Measurements from ENCODE around the gene SEC14L1.

Gene SEC14L1

DNA sequence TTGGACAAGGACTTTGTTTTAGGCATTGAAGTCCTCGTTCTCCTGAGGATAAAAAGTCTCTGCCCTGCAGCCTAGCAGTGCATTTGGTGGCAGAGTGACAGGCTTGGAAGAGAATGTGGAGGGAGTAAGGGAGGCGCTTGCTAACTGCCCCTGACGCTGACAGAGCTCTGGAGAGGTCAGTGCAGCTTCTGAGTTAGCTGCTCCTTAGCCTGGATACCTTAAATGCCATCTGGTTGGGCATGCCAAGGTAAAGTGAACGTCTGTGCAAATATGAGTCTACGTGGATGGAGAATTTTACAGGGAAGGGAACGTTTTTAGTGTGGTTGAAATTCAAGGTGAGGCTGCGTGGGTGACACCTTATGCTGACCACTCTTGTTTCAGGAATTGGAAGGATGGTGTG is 44.4 kb downstream of the SEC14L1 start:
- TF ChIP-seq, protein P1, sequence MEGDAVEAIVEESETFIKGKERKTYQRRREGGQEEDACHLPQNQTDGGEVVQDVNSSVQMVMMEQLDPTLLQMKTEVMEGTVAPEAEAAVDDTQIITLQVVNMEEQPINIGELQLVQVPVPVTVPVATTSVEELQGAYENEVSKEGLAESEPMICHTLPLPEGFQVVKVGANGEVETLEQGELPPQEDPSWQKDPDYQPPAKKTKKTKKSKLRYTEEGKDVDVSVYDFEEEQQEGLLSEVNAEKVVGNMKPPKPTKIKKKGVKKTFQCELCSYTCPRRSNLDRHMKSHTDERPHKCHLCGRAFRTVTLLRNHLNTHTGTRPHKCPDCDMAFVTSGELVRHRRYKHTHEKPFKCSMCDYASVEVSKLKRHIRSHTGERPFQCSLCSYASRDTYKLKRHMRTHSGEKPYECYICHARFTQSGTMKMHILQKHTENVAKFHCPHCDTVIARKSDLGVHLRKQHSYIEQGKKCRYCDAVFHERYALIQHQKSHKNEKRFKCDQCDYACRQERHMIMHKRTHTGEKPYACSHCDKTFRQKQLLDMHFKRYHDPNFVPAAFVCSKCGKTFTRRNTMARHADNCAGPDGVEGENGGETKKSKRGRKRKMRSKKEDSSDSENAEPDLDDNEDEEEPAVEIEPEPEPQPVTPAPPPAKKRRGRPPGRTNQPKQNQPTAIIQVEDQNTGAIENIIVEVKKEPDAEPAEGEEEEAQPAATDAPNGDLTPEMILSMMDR (IDR thresholded peaks at IDR 0.05; ENCODE audit: low read depth, low read length) = no peak
- H3K4me3 ChIP-seq (replicated peaks in 1 of 2; ENCODE audit: low read depth in 2 of 2, low read length in 2 of 2) = no peak overlapping the region

DNA sequence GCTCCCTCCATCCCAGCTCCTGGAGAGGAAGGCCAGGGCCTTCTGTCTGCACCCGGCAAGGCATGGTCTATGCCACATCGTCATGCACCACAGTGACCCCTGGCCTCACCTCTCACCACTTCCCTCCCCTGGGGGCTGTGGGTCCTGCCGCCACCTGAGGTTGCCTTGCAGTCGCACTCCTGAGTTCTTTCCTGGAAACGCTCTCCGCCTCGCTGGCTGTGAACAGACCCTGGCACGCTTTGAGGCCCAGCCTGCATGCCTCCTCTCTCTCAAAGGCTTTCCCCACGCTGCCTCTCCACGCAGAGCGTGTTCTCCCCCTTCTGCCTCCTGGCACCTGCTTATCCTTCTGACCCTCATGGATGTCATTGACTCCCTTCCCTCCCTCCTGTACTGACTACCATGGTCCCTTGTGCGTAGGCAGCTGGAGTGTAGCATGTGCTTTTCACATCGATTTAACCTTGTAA is 45.4 kb downstream of the SEC14L1 start:
- no peak for DNase-seq (ENCODE audit: low read depth in 2 of 2)
- TF ChIP-seq, protein P1 (IDR thresholded peaks at IDR 0.05; ENCODE audit: low read depth, low read length) = no peak
- H3K4me3 ChIP-seq (replicated peaks in 1 of 2; ENCODE audit: low read depth in 2 of 2, low read length in 2 of 2) = no peak overlapping the region

More for the DNA sequence above, 44.4 kb downstream of the SEC14L1 start:
- DNase-seq (ENCODE audit: low read depth in 2 of 2) = no peak

DNA sequence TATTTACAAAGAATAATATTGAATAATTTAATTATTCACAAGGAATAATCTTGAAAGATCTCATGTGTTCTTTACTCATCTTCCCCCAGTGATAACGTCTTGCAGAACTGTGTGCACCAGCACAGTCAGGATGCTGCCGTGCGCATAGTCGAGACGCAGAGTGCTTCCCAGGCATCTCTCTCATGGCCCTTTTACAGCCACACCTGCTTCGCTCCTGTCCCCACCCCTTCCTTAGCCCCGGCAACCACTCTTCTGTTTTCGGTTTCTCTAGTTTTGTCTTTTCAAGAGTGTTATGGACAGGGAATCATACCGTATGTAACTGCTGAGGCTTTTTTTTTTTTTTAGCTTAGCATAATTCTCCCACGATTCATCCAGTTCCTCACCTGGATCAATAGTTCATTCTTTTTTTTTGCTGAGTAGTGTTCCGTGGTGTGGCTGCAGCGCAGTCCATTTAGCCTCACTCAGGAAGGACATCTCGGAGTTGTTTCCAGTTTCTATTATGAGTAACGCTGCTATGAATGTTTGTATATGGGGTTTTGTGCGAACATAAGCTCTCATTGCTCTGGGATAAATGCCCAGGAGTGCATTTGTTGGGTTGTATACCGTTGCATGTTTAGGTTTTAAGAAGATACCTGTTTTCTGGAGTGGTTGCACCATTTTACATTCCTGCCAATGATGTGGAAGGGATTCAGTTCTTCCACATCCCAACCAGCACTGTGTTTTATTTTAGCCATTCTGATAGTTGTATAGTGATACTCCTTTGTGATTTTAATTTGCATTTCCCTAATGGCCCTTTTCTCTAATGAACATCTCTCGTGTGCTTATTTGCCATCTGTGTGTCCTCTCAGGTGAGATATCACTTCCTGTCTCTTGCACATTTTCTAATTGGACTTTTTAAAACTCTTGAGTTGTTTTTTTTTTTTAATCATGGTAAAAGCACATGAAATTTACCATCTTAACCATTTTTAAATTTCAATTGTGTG is 47.6 kb downstream of the SEC14L1 start:
- TF ChIP-seq, protein P1 (IDR thresholded peaks at IDR 0.05; ENCODE audit: low read depth, low read length) = no peak
- DNase-seq (ENCODE audit: low read depth in 2 of 2) = peak in 1 of 2 donors; percentile 60
- no peak overlapping the region for H3K4me3 ChIP-seq (replicated peaks in 1 of 2; ENCODE audit: low read depth in 2 of 2, low read length in 2 of 2)

DNA sequence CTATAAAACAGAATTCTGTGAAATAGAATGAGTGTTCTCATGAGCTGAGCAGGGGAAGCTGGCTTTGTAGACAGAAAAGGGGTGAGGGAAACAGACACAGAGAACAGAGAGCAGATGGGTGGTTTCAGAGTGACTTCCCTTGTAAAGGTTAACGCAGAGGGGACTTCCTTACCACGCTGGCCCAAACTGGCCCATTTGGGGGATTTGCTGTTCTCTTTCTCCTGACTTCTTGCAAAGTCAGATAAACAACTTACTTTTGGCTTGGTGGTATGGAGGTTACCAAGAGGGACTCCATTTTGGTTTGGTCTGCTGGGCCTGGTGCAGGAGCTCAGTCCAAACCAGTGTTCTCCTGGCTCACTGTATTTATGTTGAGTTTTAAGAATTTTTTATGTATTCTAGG is 48.4 kb downstream of the SEC14L1 start:
- no peak for DNase-seq (ENCODE audit: low read depth in 2 of 2)
- TF ChIP-seq, protein P1 (IDR thresholded peaks at IDR 0.05; ENCODE audit: low read depth, low read length) = no peak
- no peak overlapping the region for H3K4me3 ChIP-seq (replicated peaks in 1 of 2; ENCODE audit: low read depth in 2 of 2, low read length in 2 of 2)

DNA sequence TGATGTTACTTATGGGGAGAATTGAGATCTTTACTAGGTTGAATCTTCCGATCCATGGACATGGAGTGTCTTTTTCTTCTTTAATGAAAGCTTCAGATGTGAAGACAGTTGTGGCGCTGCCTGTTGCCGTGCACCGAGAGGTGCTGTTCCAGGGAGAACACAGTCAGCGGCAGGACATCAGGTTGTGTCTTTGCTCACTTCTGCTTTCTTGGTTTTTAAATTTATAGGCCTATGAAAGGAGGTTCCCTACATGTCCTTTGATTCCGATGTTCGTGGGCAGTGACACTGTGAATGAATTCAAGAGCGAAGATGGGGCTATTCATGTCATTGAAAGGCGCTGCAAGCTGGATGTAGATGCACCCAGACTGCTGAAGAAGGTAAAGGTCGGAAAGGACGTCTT is 49.8 kb downstream of the SEC14L1 start:
- H3K4me3 ChIP-seq (replicated peaks in 1 of 2; ENCODE audit: low read depth in 2 of 2, low read length in 2 of 2) = no peak overlapping the region
- no peak for DNase-seq (ENCODE audit: low read depth in 2 of 2)
- TF ChIP-seq, protein P1 (IDR thresholded peaks at IDR 0.05; ENCODE audit: low read depth, low read length) = no peak

DNA sequence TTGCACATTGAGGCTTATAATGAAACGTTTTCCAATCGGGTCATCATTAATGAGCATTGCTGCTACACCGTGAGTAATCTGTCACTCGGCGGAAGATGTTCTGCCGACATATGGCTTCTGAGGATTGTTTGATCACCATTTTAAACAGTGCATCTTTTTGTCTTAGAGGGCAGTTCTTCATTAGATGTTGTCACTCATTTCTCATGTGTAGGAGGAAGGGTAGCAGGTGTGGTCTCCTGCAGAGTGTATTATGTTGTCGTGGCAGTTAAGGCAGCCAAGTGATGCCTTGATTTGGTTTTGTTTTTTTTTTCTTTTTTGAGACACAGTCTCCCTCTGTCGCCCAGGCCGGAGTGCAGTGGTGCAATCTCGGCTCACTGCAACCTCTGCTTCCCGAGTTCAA is 50.5 kb downstream of the SEC14L1 start:
- TF ChIP-seq, protein P1 (IDR thresholded peaks at IDR 0.05; ENCODE audit: low read depth, low read length) = no peak
- DNase-seq (ENCODE audit: low read depth in 2 of 2) = no peak
- no peak overlapping the region for H3K4me3 ChIP-seq (replicated peaks in 1 of 2; ENCODE audit: low read depth in 2 of 2, low read length in 2 of 2)

Data from cardiac fibroblast (primary cell).